Astrocyte (in vitro differentiated cells and primary cell): ENCODE results near the gene DDX4. TPM values are rescaled to one million over a fixed set of nuclear protein-coding genes. Genes with fewer than 3 reads are reported as not detected.

Experiments
- DNase-seq: peaks from one replicate; pipeline ENCODE4 v3.0.0-alpha.2; 2010; ENCODE audit warnings: low read depth
- FAIRE-seq: peaks from 2 replicates; lab custom pipeline; 2011; peaks lifted over from hg19 to GRCh38; lab: Jason Lieb, UNC
- H2AFZ ChIP-seq: 2 replicates; pipeline ENCODE4 v1.6.0; 2012; ENCODE audit warnings: low read depth, low read length, inconsistent platforms
- H3K27ac ChIP-seq: 2 replicates; pipeline ENCODE4 v1.5.1; 2011; ENCODE audit warnings: low read depth, low read length, inconsistent platforms
- H3K27me3 ChIP-seq: 2 replicates; pipeline ENCODE4 v1.6.0; 2011; ENCODE audit warnings: low read length, inconsistent platforms; ENCODE audit not compliant: insufficient read depth
- H3K36me3 ChIP-seq: 2 replicates; pipeline ENCODE4 v1.5.1; 2011; ENCODE audit warnings: low read length, inconsistent platforms; ENCODE audit not compliant: insufficient read depth
- H3K4me1 ChIP-seq: 2 replicates; pipeline ENCODE4 v1.5.1; 2011; ENCODE audit warnings: low read length, inconsistent platforms; ENCODE audit not compliant: insufficient read depth
- H3K4me2 ChIP-seq: 2 replicates; pipeline ENCODE4 v1.6.0; 2012; ENCODE audit warnings: low read length, inconsistent platforms
- H3K4me3 ChIP-seq: 2 replicates; pipeline ENCODE4 v1.5.1; 2011; ENCODE audit warnings: low read depth, mild to moderate bottlenecking, low read length, inconsistent platforms; ENCODE audit not compliant: insufficient read depth
- H3K79me2 ChIP-seq: 2 replicates; pipeline ENCODE4 v1.6.0; 2012; ENCODE audit warnings: mild to moderate bottlenecking, low read length, inconsistent platforms; ENCODE audit not compliant: insufficient read depth
- H3K9ac ChIP-seq: 2 replicates; pipeline ENCODE4 v1.6.0; 2012; ENCODE audit warnings: mild to moderate bottlenecking, low read length, inconsistent platforms
- H3K9me3 ChIP-seq: 2 replicates; pipeline ENCODE4 v1.5.1; 2012; ENCODE audit warnings: low read depth, mild to moderate bottlenecking, low read length, inconsistent platforms; ENCODE audit not compliant: insufficient read depth
- H4K20me1 ChIP-seq: 2 replicates; pipeline ENCODE4 v1.6.0; 2012; ENCODE audit warnings: low read length, inconsistent platforms; ENCODE audit not compliant: insufficient read depth
- H3K27ac Mint-ChIP-seq: one replicate; pipeline ENCODE4 v1.8.0; 2021; ENCODE audit warnings: mild to moderate bottlenecking, mixed read lengths; ENCODE audit not compliant: unreplicated experiment
- H3K27me3 Mint-ChIP-seq: one replicate; pipeline ENCODE4 v1.8.0; 2021; ENCODE audit warnings: low read depth, mixed read lengths; ENCODE audit not compliant: unreplicated experiment
- H3K36me3 Mint-ChIP-seq: one replicate; pipeline ENCODE4 v1.8.0; 2021; ENCODE audit warnings: low read depth, mixed read lengths; ENCODE audit not compliant: unreplicated experiment
- H3K4me1 Mint-ChIP-seq: one replicate; pipeline ENCODE4 v1.8.0; 2021; ENCODE audit warnings: low read depth, mixed read lengths; ENCODE audit not compliant: unreplicated experiment
- H3K4me3 Mint-ChIP-seq: one replicate; pipeline ENCODE4 v1.8.0; 2021; ENCODE audit warnings: mild to moderate bottlenecking, moderate library complexity, mixed read lengths; ENCODE audit not compliant: unreplicated experiment
- H3K9me3 Mint-ChIP-seq: one replicate; pipeline ENCODE4 v1.8.0; 2021; ENCODE audit warnings: mild to moderate bottlenecking, mixed read lengths; ENCODE audit not compliant: unreplicated experiment
- EZH2 ChIP-seq: IDR thresholded peaks from 2 replicates; pipeline ENCODE4 v1.6.1; 2012; ENCODE audit warnings: mild to moderate bottlenecking, low read length, inconsistent platforms; ENCODE audit not compliant: insufficient read depth
- total RNA-seq: library from RNA; stranded (reverse); gene quantifications from 2 replicates; pipeline ENCODE4 v1.2.1, GENCODE V29; 2021
- TF ChIP-seq, protein P1 (sequence below): IDR thresholded peaks from 2 replicates; pipeline ENCODE4 v1.5.1; 2011; ENCODE audit warnings: low read depth, mild to moderate bottlenecking, inconsistent platforms, low read length, moderate library complexity; ENCODE audit not compliant: insufficient read depth

Gene DDX4
- total RNA-seq, 1 donor from 2014 or later, result not detected

DNA sequence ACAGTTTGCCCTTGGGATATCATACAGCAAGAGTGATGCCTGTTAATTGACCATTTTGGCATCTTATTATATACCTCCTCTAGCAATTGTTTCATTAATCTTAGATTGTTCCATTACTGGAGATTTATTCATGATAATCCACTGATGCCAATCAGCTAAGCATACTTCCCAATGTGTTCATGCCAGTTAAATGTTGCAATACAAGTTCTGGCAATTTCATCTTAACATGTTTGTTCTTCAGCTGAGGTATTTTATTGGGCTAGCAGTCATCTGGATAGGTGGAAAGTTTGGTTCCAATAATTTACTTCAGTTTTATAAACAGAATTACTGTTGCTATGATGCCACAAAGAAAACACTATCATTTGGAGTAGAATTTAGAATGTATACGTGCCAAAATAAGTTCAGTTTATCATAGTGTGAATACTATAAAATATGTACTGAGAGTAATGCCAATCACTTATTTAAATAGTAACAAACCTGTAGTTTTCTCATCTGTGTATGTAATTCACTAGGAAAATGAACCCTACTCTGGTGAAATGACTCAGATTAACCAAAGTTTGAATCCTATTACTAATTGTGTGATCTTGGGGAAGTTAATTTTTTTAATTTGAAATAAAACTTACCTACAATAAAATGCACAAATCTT lies 85.4 kb downstream of the DDX4 start:
- Mint-ChIP-seq H3K9me3 (peaks cover 3% of the 10 kb centered on the region), H3K4me1 (peaks cover 5% of the 10 kb centered on the region), H3K27ac (no peak overlapping the region), H3K4me3 (no peak overlapping the region), H3K36me3 (no peaks in the 10 kb centered on the region), H3K27me3 (peaks cover 17% of the 10 kb centered on the region)
- no peak for FAIRE-seq
- H3K4me3 ChIP-seq, result no peak overlapping the region
- no peak for DNase-seq
- H3K9me3 ChIP-seq, result no peaks in the 10 kb centered on the region
- no peaks in the 10 kb centered on the region for H4K20me1 ChIP-seq
- H3K9ac ChIP-seq, result no peak overlapping the region
- no peak overlapping the region for H3K4me2 ChIP-seq
- H2AFZ ChIP-seq, result no peak overlapping the region
- H3K27ac ChIP-seq, result no peak overlapping the region
- peaks cover 4% of the 10 kb centered on the region for H3K27me3 ChIP-seq
- H3K79me2 ChIP-seq, result no peaks in the 10 kb centered on the region
- H3K36me3 ChIP-seq, result no peaks in the 10 kb centered on the region
- no peaks in the 10 kb centered on the region for H3K4me1 ChIP-seq
- TF ChIP-seq, protein P1, sequence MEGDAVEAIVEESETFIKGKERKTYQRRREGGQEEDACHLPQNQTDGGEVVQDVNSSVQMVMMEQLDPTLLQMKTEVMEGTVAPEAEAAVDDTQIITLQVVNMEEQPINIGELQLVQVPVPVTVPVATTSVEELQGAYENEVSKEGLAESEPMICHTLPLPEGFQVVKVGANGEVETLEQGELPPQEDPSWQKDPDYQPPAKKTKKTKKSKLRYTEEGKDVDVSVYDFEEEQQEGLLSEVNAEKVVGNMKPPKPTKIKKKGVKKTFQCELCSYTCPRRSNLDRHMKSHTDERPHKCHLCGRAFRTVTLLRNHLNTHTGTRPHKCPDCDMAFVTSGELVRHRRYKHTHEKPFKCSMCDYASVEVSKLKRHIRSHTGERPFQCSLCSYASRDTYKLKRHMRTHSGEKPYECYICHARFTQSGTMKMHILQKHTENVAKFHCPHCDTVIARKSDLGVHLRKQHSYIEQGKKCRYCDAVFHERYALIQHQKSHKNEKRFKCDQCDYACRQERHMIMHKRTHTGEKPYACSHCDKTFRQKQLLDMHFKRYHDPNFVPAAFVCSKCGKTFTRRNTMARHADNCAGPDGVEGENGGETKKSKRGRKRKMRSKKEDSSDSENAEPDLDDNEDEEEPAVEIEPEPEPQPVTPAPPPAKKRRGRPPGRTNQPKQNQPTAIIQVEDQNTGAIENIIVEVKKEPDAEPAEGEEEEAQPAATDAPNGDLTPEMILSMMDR, result no peak
- TF ChIP-seq EZH2, result no peak

DNA sequence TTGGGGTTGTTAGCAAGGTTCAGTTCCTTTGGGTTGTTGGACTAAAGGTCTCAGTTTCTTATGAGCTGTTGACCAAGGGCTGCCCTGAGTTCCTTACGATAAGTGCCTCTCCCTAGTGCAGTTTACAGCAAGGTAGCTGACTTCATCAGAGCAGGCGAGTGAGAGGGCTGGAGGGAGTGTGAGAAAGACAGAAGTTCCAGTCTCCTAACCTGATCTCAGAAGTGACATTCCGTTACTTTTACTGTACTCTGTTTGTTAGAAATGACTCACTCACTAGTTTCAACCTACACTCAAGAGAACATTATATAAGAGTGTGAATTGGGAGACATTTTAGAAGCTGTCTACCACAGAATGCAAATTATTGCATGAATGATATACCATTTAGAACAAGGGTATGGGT lies 92.1 kb downstream of the DDX4 start:
- Histone ChIP-seq H4K20me1 (no peaks in the 10 kb centered on the region), H3K27ac (no peak overlapping the region), H3K4me1 (no peaks in the 10 kb centered on the region), H3K27me3 (no peaks in the 10 kb centered on the region), H3K36me3 (no peaks in the 10 kb centered on the region), H2AFZ (no peak overlapping the region), H3K4me2 (no peak overlapping the region), H3K79me2 (no peaks in the 10 kb centered on the region), H3K9me3 (no peaks in the 10 kb centered on the region), H3K4me3 (no peak overlapping the region), H3K9ac (no peak overlapping the region)
- no peak for TF ChIP-seq EZH2
- TF ChIP-seq, protein P1, result no peak
- FAIRE-seq (no peak), DNase-seq (no peak)
- Mint-ChIP-seq H3K27me3 (peaks cover 8% of the 10 kb centered on the region), H3K9me3 (peaks cover 4% of the 10 kb centered on the region), H3K27ac (peak overlapping the region; percentile 13), H3K4me1 (no peaks in the 10 kb centered on the region), H3K36me3 (peaks cover 1% of the 10 kb centered on the region), H3K4me3 (no peak overlapping the region)

DNA sequence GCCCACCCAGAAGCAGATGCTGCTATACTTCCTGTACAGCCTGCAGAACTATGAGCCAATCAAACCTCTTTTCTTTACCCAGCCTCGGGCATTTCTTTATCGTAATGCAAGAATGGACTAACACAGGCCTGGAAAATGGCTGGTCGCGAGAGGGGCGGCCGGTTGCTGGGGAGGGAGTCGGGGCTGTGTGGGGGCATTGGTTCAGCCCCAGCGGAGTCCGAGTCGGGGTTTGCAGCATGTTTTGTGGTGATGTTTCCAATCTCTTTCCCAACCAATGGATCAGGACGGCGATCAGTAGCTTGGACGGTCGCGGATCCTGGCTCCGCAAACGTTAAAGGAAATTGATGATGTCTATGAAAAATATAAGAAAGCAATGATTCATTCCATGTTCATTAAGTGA lies 94.6 kb downstream of the DDX4 start:
- no peak for TF ChIP-seq EZH2
- TF ChIP-seq, protein P1, result no peak
- DNase-seq, result no peak
- no peaks in the 10 kb centered on the region for H3K4me1 Mint-ChIP-seq
- H3K4me3 ChIP-seq, result no peak overlapping the region
- H3K27ac Mint-ChIP-seq, result no peak overlapping the region
- H3K4me1 ChIP-seq, result no peaks in the 10 kb centered on the region
- H3K4me3 Mint-ChIP-seq, result no peak overlapping the region
- H3K27me3 ChIP-seq, result no peaks in the 10 kb centered on the region
- H3K36me3 ChIP-seq, result no peaks in the 10 kb centered on the region
- H3K4me2 ChIP-seq, result no peak overlapping the region
- H3K27me3 Mint-ChIP-seq, result peaks cover 5% of the 10 kb centered on the region
- no peaks in the 10 kb centered on the region for H4K20me1 ChIP-seq
- peaks cover 4% of the 10 kb centered on the region for H3K9me3 Mint-ChIP-seq
- H3K27ac ChIP-seq, result no peak overlapping the region
- no peak overlapping the region for H3K9ac ChIP-seq
- FAIRE-seq, result no peak
- no peaks in the 10 kb centered on the region for H3K9me3 ChIP-seq
- H3K36me3 Mint-ChIP-seq, result peaks cover 1% of the 10 kb centered on the region
- no peaks in the 10 kb centered on the region for H3K79me2 ChIP-seq
- H2AFZ ChIP-seq, result no peak overlapping the region
